Measurements from ENCODE around the gene DDI1.
"Not testable (repeated sequence)": the region's sequence is repeated elsewhere in the genome, so short reads cannot be mapped to it uniquely, and the experiment has no call there.

Gene DDI1

GRCh38 chr11:104043142-104043541, 6.7 kb downstream of the DDI1 start:
- no peak for DNase-seq

GRCh38 chr11:104043678-104044239, 7.3 kb downstream of the DDI1 start:
- DNase-seq, result no peak

- no peak for DNase-seq
These were observed 9.9 kb downstream of the DDI1 start for GRCh38 chr11:104046331-104046730.

GRCh38 chr11:104046858-104047257, 10.4 kb downstream of the DDI1 start:
- DNase-seq, result not testable (repeated sequence)

- peak; percentile 22 for DNase-seq
These were observed 12.7 kb downstream of the DDI1 start for GRCh38 chr11:104049116-104049515.

GRCh38 chr11:104051778-104052177, 15.3 kb downstream of the DDI1 start:
- DNase-seq, result no peak

GRCh38 chr11:104053743-104054478, 17.5 kb downstream of the DDI1 start:
- DNase-seq, result peak; percentile 46

GRCh38 chr11:104054911-104055529, 18.6 kb downstream of the DDI1 start:
- no peak for DNase-seq

GRCh38 chr11:104055596-104055995, 19.2 kb downstream of the DDI1 start:
- no peak for DNase-seq

- DNase-seq, result no peak
These were observed 21.5 kb downstream of the DDI1 start for GRCh38 chr11:104057908-104058307.

GRCh38 chr11:104058680-104059079, 22.2 kb downstream of the DDI1 start:
- DNase-seq, result no peak

- DNase-seq, result peak; percentile 37
These were observed 23.8 kb downstream of the DDI1 start for GRCh38 chr11:104060004-104060794.

GRCh38 chr11:104060820-104061219, 24.4 kb downstream of the DDI1 start:
- DNase-seq, result peak; percentile 27

GRCh38 chr11:104061853-104062521, 25.5 kb downstream of the DDI1 start:
- DNase-seq, result peak; percentile 68

GRCh38 chr11:104064034-104064630, 27.7 kb downstream of the DDI1 start:
- DNase-seq, result no peak

- DNase-seq, result no peak
These were observed 31.1 kb downstream of the DDI1 start for GRCh38 chr11:104067534-104067933.

- DNase-seq, result peak; percentile 83
These were observed 37.7 kb downstream of the DDI1 start for GRCh38 chr11:104073950-104074705.

- DNase-seq, result no peak
These were observed 38.7 kb downstream of the DDI1 start for GRCh38 chr11:104075091-104075490.

- DNase-seq, result peak; percentile 14
These were observed 39.3 kb downstream of the DDI1 start for GRCh38 chr11:104075706-104076105.

GRCh38 chr11:104076455-104076854, 40.0 kb downstream of the DDI1 start:
- no peak for DNase-seq

GRCh38 chr11:104078245-104078644, 41.8 kb downstream of the DDI1 start:
- DNase-seq, result no peak

- DNase-seq, result no peak
These were observed 42.6 kb downstream of the DDI1 start for GRCh38 chr11:104078995-104079394.
